NCI-H2107 (cell line): Measurements from ENCODE around the gene MTA1.

ENCODE experiments used
- DNase-seq: peaks from one replicate; lab custom pipeline; 2025; lab: John Stamatoyannopoulos, UW

The MTA1 gene

GRCh38 chr14:105410642-105411016 lies 9.0 kb upstream of the MTA1 start:
- no peak for DNase-seq

GRCh38 chr14:105411017-105411941 lies 8.3 kb upstream of the MTA1 start:
- no peak for DNase-seq

- no peak for DNase-seq
These were observed 7.4 kb upstream of the MTA1 start for GRCh38 chr14:105411985-105412770.

GRCh38 chr14:105412771-105413543 lies 6.7 kb upstream of the MTA1 start:
- peak; percentile 60 for DNase-seq

- DNase-seq, result no peak
These were observed 6.1 kb upstream of the MTA1 start for GRCh38 chr14:105413544-105413886.

DNA sequence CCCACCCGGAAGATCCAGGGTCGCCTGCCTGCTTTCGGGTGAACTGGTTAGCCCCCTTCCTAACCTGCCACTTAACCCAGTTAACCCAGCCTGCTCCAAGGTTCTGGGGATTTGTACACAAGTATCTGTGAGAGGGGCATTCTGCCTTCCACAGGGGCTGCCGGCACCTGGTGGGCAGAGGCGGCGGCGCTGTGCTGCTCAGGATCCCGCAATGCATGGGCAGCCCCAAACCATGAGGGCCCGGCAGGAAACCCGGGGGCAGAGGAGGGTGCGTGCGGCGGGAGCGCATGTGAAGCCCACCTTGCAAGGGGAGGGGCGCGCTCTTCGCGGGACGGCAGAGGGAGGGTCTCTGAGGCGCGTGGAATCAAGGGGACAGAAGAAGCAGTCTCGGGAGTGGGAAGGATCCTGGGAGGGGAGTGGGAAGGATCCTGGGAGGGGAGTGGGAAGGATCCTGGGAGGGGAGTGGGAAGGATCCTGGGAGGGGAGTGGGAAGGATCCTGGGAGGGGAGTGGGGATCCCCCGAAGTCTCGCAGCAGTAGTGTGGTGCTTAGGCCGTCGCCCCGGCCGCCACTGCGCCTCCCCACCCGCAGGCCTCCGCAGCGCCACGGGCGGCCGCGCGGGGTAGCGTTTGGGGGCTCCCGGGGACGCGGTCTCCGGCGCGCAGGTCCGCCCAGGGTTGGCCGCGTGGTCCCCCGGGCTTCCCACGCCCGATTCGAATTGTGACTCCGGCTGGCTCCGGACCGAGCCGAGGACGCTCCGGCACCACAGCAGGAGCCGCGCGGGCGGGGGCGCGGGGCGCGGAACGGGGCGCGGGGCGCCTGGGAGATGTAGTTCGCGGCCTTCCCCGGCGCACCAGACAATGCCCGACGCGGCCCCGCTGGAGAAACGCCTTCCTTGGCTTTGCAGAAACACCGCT lies 4.9 kb upstream of the MTA1 start:
- peak; percentile 77 for DNase-seq

DNA sequence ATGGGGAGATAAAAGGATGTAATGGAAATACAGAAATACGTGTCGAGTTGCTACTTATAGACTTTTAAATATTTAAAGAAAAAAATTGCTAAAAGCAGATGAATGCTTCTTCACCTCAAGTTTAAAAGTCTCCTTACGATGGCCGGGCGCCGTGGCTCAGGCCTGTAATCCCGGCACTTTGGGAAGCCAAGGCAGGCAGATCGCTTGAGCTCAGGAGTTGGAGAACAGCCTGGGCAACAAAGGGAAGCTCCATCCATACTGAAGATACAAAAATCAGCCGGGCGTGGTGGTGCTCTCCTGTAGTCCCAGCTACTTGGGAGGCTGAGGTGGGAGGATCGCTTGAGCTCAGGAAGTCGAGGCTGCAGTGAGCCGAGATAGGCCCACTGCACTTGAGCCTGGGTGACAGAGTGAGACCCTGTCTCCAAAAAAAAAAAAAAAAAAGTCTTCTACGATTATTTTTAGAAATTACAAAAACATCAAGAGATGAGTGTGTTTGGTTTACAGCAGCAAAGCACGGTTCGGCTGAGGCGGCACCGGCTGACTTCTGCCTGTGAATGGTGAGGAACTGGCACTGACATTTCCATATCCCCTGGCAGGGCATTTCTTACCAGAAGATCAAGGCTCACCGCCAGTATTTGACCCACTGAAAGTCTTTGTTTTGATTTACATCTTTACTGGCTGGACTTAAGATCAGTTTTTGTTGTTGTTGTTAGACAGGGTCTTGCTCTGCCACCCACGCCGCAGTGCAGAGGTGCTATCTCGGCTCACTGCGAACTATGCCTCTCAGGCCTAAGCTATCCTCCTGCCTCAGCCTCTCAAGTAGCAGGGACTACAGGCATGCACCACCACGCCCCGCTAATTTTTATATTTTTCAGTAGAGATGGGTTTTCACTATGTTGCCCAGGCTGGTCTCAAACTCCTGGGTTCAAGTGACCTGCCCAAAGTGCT lies 3.9 kb upstream of the MTA1 start:
- DNase-seq, result no peak

GRCh38 chr14:105416671-105417070 lies 3.0 kb upstream of the MTA1 start:
- no peak for DNase-seq

DNA sequence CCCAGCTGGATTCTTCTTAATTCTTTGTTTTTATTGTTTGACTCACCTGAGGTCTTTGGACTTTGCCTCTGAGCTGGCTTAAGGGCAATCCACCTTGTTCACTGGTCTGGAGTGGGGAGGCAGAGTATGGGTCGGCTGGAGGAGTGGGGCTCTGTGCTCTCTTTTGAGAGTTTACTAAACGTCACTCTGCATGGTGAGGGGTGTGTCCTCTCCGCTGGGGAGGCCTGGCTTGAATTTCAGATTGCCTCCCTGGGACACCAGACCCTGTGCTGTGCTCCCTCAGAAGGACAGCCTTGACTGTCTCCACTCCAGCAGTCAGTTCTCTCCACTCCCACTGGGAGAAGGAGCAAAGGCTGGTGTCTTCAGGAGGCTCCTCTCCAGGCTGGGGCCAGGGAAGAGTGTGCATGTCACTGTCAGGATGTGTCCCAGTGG lies 1.9 kb upstream of the MTA1 start:
- DNase-seq, result no peak

GRCh38 chr14:105418269-105419194 lies 1.1 kb upstream of the MTA1 start:
- no peak for DNase-seq

GRCh38 chr14:105420101-105420973 lies 710 bp downstream of the MTA1 start:
- no peak for DNase-seq

- no peak for DNase-seq
These were observed 1.5 kb downstream of the MTA1 start for GRCh38 chr14:105420974-105421674.

GRCh38 chr14:105421723-105422615 lies 2.3 kb downstream of the MTA1 start:
- DNase-seq, result no peak

DNA sequence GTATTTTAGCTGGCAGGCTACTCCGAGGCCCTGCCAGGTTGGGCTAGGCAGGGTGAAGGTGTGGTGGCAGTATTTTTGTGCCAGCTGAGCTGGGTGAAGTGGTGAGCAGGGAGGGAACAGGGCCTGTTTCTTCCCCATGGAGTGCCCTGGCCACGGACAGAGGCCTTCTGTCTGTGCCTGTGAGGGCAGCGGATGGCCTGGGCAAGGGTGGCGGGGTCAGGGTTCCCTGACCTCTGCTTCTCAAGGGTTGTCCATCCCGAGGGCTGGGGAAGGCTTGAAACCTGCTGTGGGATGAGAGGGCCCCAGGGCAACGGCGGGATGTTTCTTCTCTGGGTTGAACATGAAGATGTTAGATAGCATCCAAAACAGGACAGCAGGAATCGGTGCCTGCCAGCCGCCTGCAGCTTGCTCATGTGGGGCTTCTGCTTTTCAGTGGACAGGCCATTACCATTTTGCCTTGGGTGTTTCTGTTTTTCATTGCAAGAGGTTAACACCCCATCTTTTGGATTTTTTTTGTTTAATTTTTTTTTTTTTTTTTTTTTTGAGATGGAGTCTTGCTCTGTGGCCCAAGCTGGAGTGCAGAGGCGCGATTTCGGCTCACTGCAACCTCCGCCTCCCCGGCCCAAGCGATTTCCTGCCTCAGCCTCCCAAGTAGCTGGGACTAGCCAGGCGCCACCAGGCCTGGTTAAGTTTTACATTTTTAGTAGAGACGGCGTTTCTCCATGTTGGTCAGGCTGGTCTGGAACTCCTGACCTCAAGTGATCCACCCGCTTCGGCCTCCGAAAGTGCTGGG lies 3.3 kb downstream of the MTA1 start:
- no peak for DNase-seq

GRCh38 chr14:105423488-105424195 lies 4.0 kb downstream of the MTA1 start:
- no peak for DNase-seq
